ENCODE measurements around the gene TBL3. TPM values are rescaled to one million over a fixed set of nuclear protein-coding genes. Genes with fewer than 3 reads are reported as not detected.
"Not testable (repeated sequence)": the region's sequence is repeated elsewhere in the genome, so short reads cannot be mapped to it uniquely, and the experiment has no call there.

Gene TBL3
- total and polyA plus RNA-seq, 11 donors, result 19.3 to 68.7 (median 22.0) TPM

DNA sequence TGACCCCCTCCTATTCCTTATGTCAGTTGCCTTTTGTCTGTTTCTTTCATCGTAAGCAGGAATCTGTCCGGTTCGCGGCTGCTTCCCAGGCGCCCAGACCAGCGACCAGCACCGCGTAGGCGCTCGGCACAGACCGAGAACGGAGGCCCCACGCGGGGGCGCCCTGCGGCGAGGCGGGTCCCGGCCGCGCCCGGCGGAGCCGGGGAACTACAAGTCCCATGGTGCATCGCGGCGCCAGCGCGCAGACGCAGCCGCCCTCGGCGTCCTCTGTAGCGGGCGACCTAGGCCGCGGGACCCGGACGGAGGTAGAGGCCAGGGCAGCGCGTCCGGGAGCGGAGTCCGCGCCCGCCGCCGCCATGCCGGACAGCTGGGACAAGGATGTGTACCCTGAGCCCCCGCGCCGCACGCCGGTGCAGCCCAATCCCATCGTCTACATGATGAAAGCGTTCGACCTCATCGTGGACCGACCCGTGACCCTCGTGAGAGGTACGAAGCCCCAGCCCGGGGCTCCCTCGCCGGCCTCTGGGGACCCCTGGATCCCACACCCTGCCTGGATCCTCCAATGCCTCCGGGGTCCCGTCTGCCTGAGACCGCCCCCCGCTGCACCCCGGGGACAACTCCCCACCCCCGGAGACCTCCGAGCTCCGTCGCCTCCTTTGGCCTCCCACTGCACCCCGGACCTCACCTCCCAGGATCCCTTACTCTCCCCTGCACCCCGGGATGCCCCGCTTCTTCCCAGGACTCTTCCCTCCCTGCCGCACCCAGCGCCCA lies 12.4 kb upstream of the TBL3 start, which contains the start of gene NDUFB10:
NDUFB10 (plus strand) TSS at position 270 of the 771 bp plus-strand sequence; CDS start at position 357, 87 bp downstream.
- Histone ChIP-seq H3K36me3 (peaks cover 0 to 33% (median 31%) of the 10 kb centered on the region in 9 donors), H3K27me3 (no peaks in the 10 kb centered on the region), H3K4me1 (peaks cover 7 to 44% (median 29%) of the 10 kb centered on the region in 12 donors), H3K9me3 (no peaks in the 10 kb centered on the region), H3K27ac (peak within 1 kb of the TSS; percentile 87 to 99 (median 94)), H3K4me3 (peak within 1 kb of the TSS; percentile 68 to 100 (median 90))
- WGBS, 4 donors, result 0 to 1% (median 1%) methylated on average over 42 to 79 of the region's 79 CpGs
- ATAC-seq (peak; percentile 77 to 91 (median 90)), DNase-seq (peak; percentile 94 to 98 (median 96))
- intact Hi-C loops (cut with DNase I), result no loop called here
- TF ChIP-seq, protein P1, sequence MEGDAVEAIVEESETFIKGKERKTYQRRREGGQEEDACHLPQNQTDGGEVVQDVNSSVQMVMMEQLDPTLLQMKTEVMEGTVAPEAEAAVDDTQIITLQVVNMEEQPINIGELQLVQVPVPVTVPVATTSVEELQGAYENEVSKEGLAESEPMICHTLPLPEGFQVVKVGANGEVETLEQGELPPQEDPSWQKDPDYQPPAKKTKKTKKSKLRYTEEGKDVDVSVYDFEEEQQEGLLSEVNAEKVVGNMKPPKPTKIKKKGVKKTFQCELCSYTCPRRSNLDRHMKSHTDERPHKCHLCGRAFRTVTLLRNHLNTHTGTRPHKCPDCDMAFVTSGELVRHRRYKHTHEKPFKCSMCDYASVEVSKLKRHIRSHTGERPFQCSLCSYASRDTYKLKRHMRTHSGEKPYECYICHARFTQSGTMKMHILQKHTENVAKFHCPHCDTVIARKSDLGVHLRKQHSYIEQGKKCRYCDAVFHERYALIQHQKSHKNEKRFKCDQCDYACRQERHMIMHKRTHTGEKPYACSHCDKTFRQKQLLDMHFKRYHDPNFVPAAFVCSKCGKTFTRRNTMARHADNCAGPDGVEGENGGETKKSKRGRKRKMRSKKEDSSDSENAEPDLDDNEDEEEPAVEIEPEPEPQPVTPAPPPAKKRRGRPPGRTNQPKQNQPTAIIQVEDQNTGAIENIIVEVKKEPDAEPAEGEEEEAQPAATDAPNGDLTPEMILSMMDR (IDR thresholded peaks at IDR 0.05), result peak; percentile 50 to 92 (median 76)
- peak; percentile 89 to 99 for TF ChIP-seq POLR2A (IDR thresholded peaks at IDR 0.05)

DNA sequence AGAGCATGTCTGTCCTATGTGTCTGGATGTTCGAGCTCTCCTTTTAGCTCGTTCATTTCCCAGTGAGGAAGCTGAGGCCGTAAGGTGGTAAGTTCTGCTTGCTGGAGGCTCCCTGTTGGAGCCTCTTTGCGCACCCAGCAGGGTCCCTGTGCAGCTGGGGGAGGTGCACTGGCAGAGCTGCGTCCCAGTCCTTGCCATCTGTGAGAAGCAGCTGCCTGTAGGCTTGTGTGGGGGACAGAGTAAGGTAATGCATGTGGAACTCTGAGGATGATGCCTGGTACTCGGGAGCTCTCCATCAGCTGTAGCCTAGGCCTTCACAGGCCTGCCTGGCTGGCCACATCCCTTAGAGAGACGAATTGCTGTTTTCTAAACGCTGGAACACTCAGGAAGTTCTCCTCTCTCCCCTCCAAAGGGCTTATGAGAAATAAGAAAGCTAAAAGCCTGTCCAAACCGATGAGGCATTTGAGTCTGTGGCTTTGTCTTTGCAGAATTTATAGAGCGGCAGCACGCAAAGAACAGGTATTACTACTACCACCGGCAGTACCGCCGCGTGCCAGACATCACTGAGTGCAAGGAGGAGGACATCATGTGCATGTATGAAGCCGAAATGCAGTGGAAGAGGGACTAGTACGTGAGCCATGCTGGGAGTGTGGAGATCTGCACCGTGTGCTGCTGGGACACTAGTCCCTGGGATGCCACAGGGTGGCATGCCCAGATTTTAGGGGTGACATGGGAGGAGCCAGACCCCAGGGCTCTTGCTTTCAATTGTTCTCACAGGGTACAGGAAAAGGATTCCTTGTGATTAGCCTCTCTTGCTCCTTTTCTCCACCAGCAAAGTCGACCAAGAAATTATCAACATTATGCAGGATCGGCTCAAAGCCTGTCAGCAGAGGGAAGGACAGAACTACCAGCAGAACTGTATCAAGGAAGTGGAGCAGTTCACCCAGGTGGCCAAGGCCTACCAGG lies 10.9 kb upstream of the TBL3 start:
- DNase-seq, result no peak
- intact Hi-C loops (cut with DNase I), result loop anchor here in 1 of 10 donors (1.0 kb wide), 1 partner anchor 18 kb away; the partner anchor contains the start of gene MSRB1
- H3K9me3 ChIP-seq, result no peaks in the 10 kb centered on the region
- peaks cover 7 to 51% (median 35%) of the 10 kb centered on the region in 12 donors for H3K4me1 ChIP-seq
- WGBS, 4 donors, result 42 to 54% (median 51%) methylated on average over 20 of the region's 20 CpGs
- peak overlapping the region in 10 of 12 donors; percentile 69 to 100 (median 92) for H3K4me3 ChIP-seq
- H3K27me3 ChIP-seq, result no peaks in the 10 kb centered on the region
- peaks cover 0 to 33% (median 31%) of the 10 kb centered on the region in 9 donors for H3K36me3 ChIP-seq
- no peak for ATAC-seq
- H3K27ac ChIP-seq, result peak overlapping the region in 9 of 12 donors; percentile 11 to 99 (median 94)
- TF ChIP-seq, protein P1 (IDR thresholded peaks at IDR 0.05), result no peak
- TF ChIP-seq POLR2A (IDR thresholded peaks at IDR 0.05), result no peak

- ATAC-seq (no peak), DNase-seq (no peak)
- Histone ChIP-seq H3K4me3 (peak overlapping the region in 1 of 12 donors; percentile 3), H3K9me3 (no peaks in the 10 kb centered on the region), H3K36me3 (peaks cover 0 to 33% (median 31%) of the 10 kb centered on the region in 9 donors), H3K27ac (no peak overlapping the region), H3K27me3 (no peaks in the 10 kb centered on the region), H3K4me1 (peaks cover 7 to 53% (median 37%) of the 10 kb centered on the region in 12 donors)
- 60 to 72% (median 66%) methylated on average over 6 of the region's 6 CpGs for WGBS, 4 donors
- TF ChIP-seq, protein P1 (IDR thresholded peaks at IDR 0.05), result no peak
- TF ChIP-seq POLR2A (IDR thresholded peaks at IDR 0.05), result no peak
- intact Hi-C loops (cut with DNase I), result loop anchor here in 1 of 10 donors (1.0 kb wide), 1 partner anchor 18 kb away; the partner anchor contains the start of gene MSRB1
These were observed 10.2 kb upstream of the TBL3 start for GRCh38 chr16:1961651-1962067.

DNA sequence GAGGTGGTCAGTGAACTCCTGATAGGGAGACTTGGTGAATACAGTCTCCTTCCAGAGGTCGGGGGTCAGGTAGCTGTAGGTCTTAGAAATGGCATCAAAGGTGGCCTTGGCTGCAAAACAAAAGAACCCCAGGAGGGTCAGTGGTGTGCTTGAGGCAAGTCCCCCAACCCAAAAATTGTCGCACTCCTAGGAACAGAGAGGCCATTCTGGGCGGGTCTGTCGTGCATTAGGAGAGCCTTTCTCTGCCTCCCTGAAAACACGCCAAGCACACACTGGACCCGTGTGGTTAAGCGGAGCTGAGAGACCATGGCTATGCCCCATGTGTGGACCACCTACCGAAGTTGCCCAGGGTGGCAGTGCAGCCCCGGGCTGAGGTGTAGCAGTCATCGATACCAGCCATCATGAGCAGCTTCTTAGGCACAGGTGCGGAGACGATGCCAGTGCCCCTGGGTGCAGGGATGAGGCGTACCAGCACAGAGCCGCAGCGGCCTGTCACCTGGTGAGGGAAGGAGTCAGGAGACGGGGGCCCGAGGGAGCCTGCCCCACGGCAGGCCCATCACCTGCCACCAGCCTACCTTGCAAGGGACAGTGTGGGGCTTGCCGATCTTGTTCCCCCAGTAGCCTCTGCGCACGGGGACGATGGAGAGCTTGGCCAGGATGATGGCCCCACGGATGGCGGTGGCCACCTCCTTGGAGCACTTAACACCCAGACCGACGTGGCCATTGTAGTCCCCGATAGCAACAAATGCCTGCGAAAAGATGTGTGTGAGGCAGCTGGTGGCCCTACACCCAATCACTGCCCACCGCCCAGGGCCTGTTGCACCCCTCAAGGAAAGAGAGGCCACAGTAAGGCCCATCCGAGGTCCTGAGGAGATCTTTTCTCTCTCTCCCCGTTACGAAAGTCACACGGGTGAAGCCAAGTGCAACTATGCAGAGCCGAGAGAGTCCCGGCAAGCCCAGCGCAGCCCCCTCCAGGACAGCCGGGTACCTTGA lies 9.4 kb upstream of the TBL3 start:
- Histone ChIP-seq H3K4me3 (peak overlapping the region in 2 of 12 donors; percentile 95 to 99), H3K27ac (peak overlapping the region in 1 of 12 donors; percentile 5), H3K36me3 (peaks cover 0 to 33% (median 31%) of the 10 kb centered on the region in 9 donors), H3K4me1 (peaks cover 7 to 53% (median 37%) of the 10 kb centered on the region in 12 donors)
- H3K27me3 ChIP-seq; intact Hi-C loops (cut with DNase I); DNase-seq; H3K9me3 ChIP-seq; ATAC-seq: not testable (repeated sequence)
- 85 to 90% (median 86%) methylated on average over 21 to 37 of the region's 37 CpGs for WGBS, 4 donors

Data from heart left ventricle (tissue), 16 donors.